ENCODE results near the gene PLAGL2.

The PLAGL2 gene

DNA sequence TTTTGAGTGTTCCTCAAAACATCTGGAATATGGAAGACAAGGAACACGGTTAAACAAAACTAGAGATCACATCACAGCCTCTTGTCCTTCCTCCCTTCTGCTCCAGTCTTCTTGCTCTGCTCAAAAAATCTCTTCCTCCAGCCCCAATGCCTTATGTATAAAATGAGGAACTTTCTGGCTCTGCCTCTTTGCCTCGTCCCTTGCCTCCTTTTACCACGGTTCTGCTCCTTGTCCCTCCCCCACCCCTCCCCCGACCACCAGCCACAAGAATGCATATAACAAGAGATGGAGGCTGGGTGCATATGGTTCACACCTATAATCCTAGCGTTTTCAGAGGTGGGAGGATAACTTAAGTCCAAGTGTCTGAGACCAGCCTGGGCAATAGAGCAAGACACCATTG, 43.6 kb downstream of the PLAGL2 start:
- no peak overlapping the region for H3K27ac ChIP-seq (replicated peaks)
- no peak overlapping the region for H3K4me3 ChIP-seq (replicated peaks; ENCODE audit: insufficient read depth, low read length)
- no peaks in the 10 kb centered on the region for H3K27me3 ChIP-seq (ENCODE audit: insufficient read depth, poor library complexity, severe bottlenecking)
- DNase-seq (ENCODE audit: low read depth in 1 of 2, low spot score in 1 of 2), result peak in 1 of 2 experiments; percentile 20
- TF ChIP-seq, protein P1, sequence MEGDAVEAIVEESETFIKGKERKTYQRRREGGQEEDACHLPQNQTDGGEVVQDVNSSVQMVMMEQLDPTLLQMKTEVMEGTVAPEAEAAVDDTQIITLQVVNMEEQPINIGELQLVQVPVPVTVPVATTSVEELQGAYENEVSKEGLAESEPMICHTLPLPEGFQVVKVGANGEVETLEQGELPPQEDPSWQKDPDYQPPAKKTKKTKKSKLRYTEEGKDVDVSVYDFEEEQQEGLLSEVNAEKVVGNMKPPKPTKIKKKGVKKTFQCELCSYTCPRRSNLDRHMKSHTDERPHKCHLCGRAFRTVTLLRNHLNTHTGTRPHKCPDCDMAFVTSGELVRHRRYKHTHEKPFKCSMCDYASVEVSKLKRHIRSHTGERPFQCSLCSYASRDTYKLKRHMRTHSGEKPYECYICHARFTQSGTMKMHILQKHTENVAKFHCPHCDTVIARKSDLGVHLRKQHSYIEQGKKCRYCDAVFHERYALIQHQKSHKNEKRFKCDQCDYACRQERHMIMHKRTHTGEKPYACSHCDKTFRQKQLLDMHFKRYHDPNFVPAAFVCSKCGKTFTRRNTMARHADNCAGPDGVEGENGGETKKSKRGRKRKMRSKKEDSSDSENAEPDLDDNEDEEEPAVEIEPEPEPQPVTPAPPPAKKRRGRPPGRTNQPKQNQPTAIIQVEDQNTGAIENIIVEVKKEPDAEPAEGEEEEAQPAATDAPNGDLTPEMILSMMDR (IDR thresholded peaks at IDR 0.05; ENCODE audit: insufficient read depth, low read length), result no peak
- TF ChIP-seq GABPA (IDR thresholded peaks at IDR 0.05; ENCODE audit: low read depth) (no peak), POLR2AphosphoS5 (IDR thresholded peaks at IDR 0.05; ENCODE audit: low read depth) (no peak), SPI1 (IDR thresholded peaks at IDR 0.05; ENCODE audit: borderline replicate concordance, low read depth) (no peak)
- TF ChIP-seq, protein P2, sequence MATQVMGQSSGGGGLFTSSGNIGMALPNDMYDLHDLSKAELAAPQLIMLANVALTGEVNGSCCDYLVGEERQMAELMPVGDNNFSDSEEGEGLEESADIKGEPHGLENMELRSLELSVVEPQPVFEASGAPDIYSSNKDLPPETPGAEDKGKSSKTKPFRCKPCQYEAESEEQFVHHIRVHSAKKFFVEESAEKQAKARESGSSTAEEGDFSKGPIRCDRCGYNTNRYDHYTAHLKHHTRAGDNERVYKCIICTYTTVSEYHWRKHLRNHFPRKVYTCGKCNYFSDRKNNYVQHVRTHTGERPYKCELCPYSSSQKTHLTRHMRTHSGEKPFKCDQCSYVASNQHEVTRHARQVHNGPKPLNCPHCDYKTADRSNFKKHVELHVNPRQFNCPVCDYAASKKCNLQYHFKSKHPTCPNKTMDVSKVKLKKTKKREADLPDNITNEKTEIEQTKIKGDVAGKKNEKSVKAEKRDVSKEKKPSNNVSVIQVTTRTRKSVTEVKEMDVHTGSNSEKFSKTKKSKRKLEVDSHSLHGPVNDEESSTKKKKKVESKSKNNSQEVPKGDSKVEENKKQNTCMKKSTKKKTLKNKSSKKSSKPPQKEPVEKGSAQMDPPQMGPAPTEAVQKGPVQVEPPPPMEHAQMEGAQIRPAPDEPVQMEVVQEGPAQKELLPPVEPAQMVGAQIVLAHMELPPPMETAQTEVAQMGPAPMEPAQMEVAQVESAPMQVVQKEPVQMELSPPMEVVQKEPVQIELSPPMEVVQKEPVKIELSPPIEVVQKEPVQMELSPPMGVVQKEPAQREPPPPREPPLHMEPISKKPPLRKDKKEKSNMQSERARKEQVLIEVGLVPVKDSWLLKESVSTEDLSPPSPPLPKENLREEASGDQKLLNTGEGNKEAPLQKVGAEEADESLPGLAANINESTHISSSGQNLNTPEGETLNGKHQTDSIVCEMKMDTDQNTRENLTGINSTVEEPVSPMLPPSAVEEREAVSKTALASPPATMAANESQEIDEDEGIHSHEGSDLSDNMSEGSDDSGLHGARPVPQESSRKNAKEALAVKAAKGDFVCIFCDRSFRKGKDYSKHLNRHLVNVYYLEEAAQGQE (IDR thresholded peaks at IDR 0.05; ENCODE audit: insufficient replicate concordance, low read depth), result no peak

DNA sequence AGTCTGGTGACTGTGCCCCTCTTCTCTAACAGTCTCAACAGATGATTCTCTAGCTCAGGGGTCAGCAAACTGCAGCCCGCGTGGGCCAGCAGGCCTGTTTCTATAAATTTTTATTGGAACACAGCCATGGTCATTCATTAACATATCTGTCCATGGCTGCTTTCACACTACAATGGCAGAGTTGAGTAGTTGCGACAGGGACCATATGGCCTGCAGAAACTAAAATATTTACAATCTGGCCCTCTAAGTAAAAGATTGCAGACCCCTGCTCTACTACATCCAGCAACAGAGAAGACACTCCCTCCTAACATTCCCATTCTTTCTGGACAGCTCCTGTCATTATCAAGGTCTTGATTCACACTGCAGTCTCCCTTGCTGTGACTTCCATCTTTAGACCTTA, 45.2 kb downstream of the PLAGL2 start:
- Histone ChIP-seq H3K27me3 (ENCODE audit: insufficient read depth, poor library complexity, severe bottlenecking) (no peaks in the 10 kb centered on the region), H3K4me3 (replicated peaks; ENCODE audit: insufficient read depth, low read length) (no peak overlapping the region), H3K27ac (replicated peaks) (no peak overlapping the region)
- DNase-seq (ENCODE audit: low read depth in 1 of 2, low spot score in 1 of 2), result no peak
- TF ChIP-seq, protein P2 (IDR thresholded peaks at IDR 0.05; ENCODE audit: insufficient replicate concordance, low read depth), result no peak
- TF ChIP-seq SPI1 (IDR thresholded peaks at IDR 0.05; ENCODE audit: borderline replicate concordance, low read depth), result no peak
- no peak for TF ChIP-seq GABPA (IDR thresholded peaks at IDR 0.05; ENCODE audit: low read depth)
- TF ChIP-seq POLR2AphosphoS5 (IDR thresholded peaks at IDR 0.05; ENCODE audit: low read depth), result no peak
- TF ChIP-seq, protein P1 (IDR thresholded peaks at IDR 0.05; ENCODE audit: insufficient read depth, low read length), result no peak

DNA sequence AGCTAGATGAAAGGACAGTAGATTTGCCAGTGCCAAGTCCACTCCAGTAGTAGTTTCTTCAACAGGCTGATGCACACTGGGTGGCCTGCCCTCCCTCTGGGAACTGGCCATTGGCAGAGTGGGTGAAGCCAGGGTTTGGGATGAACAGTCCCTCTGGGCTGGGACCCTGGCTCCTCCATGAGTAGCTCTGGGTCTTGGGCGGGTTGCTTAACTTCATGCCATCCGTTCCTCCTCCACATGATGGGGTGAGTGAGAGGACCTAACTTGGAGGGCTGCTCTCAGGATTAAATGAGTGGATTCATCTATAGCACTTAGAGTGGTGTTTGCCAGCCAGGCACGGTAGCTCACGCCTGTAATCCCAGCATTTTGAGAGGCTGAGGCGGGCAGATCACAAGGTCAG, 47.2 kb downstream of the PLAGL2 start:
- no peak for DNase-seq (ENCODE audit: low read depth in 1 of 2, low spot score in 1 of 2)
- H3K27ac ChIP-seq (replicated peaks), result no peak overlapping the region
- H3K27me3 ChIP-seq (ENCODE audit: insufficient read depth, poor library complexity, severe bottlenecking), result no peaks in the 10 kb centered on the region
- TF ChIP-seq SPI1 (IDR thresholded peaks at IDR 0.05; ENCODE audit: borderline replicate concordance, low read depth) (no peak), POLR2AphosphoS5 (IDR thresholded peaks at IDR 0.05; ENCODE audit: low read depth) (no peak), GABPA (IDR thresholded peaks at IDR 0.05; ENCODE audit: low read depth) (no peak)
- TF ChIP-seq, protein P1 (IDR thresholded peaks at IDR 0.05; ENCODE audit: insufficient read depth, low read length), result no peak
- TF ChIP-seq, protein P2 (IDR thresholded peaks at IDR 0.05; ENCODE audit: insufficient replicate concordance, low read depth), result no peak
- no peak overlapping the region for H3K4me3 ChIP-seq (replicated peaks; ENCODE audit: insufficient read depth, low read length)

Measured in HL-60 (cell line).